Stimulated activated CD4-positive, alpha-beta T cell treated with anti-CD3 and anti-CD28 coated beads, TNF-alpha, amount 100 ng/mL, for 24 hours (primary cell): ENCODE results near the gene ZNF48.

Experiments used
- DNase-seq, 3 experiments: peaks; one replicate each; pipeline ENCODE4 v3.0.0-alpha.2; 2020; ENCODE audit warnings: low read depth in 3 of 3

The ZNF48 gene

DNA sequence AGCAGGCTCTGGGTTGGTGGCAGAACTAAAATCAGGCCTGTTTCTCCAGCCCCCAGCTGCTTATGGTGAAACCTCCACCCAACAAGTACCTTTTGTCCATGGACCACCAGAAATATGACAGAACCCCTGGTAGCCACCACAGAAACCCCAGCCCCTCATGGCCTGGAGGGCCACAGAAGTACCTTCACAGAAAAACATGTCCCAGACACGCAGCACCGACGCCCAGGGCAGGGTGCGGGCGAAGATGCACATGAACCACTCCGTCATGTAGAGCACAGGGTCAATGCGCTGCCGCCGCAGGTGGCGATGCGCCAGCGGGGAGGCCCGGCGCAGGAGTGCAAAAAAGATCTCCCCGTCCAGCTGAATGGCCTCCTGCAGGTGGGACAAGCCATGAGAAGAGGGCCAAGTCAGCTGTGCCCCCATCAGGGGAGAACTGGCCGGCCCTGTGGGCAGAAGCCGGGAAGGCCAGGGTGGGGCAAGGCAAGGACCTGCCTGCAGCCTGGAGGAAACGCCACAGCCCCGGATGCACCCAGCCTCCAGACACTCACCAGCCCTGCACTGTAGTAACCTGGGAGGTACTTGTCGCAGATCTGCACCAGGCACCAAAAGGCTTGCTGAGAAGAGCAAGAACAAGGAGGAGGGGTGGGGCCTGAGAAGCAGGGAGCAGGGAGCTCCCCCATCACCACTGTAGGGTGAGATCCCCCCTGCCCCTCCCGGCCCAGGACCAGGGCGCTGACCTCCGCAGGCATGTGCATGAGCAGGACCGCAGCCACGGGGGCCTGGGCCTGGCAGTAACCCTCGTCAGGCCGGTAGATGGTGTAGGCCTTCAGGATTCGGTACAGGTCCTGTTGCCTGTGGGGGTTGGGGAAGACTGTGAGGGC, 36.0 kb upstream of the ZNF48 start:
- DNase-seq: no peak

DNA sequence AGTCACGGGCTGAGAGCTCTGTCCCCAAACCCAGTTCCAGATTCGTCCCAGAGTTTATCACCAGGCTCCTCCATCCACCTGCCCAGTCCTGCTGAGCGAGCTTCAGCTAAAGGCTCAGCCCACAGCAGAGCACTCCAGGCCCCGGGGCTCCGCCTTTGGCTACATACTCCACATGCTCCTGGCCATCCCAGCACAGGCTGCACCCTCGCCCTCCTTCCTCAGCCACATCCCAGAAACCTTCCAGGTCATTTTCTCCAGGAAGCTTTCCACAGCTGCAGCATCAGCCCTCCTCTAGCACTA, 35.4 kb upstream of the ZNF48 start:
- DNase-seq: no peak

DNA sequence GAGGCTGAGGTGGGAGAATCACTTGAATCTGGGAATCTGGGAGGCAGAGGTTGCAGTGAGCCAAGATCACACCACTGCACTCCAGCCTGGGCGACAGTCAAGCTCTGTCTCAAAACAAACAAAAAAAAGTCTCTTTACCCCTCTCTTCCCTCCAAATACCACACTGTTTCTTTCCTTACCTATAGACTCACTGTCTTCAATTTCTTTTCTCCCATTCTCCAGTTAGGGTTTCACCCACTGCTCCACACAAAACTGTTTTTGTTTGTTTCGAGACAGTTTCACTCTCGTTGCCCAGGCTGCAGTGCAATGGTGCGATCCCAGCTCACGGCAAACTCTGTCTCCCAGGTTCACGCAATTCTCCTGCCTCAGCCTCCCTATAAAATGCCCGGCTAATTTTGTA, 34.0 kb upstream of the ZNF48 start:
- no peak for DNase-seq

DNA sequence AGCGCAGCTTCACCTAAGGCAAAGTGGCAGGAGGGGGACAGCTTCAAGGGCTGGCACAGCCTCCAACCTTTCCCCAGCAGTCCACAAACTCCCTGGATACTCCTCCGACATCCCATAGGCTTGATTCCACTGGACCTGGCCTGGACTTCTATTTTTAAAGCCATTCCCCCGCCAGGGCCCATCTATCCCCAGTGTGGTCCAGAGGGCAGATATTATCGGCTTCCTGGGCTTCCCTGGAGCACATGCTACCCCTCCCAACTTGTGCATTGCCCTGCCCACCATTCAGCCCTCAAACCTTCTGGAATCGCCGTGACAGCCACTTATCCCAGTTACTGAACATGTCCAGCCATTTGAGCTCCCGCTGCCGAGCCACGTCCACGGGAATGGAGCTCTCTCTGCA, 30.0 kb upstream of the ZNF48 start:
- no peak for DNase-seq

DNA sequence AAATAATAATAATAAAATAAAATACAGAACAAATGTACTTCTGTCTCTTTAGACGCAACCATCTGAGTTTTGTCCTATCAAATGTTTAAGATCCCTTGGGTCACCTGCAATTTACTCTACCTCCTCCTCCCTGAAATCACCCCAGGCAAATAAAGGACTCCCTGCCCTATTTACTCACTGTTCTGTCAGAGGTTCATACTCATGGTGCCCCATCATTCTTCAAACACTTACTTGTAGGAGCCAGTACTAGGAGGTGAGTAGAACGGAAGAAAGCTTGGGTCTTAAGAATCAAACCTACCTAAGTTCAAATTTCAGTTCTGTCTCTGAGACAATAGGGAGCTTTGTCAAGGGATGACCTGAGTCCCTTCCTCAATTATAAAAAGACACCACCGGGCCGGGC, 28.7 kb upstream of the ZNF48 start:
- DNase-seq: no peak

DNA sequence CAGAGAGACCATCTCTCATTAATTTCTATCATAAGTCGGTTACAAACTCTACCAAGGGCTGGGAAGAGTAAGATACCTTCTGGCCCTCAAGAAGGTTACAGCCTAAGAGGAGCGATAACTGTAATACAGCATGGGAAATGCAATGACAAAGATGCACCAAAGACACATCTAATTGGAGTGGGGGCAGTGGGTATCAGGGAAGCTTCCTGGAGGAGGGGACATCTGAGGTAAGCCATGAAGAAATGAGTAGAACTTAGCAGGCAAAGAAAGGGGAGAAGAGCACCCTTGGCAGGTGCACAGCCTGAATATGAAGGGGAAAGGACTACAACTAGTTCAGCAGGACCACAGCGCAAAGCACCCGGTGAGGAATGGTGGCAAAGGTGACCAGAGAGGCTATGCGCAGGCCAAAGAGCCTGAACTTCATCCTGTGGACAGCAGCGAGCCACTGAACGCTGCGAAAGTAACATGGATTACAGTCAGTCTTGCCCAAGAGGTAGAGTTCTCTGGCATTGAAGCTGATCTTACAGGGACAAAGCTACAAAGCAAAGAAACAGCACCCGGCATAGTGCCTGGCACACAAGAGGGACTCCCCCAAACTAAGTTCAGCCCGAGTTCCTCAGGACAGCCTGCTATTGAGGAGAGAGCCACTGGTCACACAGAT, 27.7 kb upstream of the ZNF48 start:
- DNase-seq: no peak

DNA sequence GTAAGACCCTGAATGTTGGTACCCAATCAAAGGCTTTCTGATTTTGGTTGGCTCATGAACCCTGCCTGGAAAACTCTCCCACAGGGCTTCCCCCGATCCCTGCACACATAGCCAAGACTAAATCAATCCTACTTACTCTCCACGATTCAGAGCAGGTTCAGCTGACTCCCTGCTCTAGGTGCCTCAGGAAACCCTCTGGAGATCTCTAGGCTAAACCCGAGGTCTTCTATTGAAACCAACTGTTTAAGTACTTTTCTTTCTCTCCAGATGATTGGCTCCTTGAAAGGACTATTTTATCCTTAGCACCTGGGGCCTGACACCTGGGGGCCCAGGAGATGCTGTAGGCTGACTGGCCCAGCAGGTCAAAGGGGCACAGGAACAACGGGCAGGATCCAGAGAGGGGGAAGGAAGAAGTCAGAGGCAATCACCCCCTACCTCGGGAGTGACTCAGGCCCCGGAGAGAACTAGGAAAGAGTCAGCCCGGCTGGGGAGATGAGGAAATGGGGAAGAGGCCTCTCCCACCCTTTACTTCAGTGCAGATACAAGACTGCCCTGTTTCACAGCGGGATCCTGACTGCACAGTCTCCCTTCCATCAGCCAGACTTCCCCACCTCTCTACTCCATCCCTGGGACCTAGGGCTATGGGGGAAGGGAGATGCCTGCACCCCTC, 27.0 kb upstream of the ZNF48 start:
- DNase-seq: no peak

DNA sequence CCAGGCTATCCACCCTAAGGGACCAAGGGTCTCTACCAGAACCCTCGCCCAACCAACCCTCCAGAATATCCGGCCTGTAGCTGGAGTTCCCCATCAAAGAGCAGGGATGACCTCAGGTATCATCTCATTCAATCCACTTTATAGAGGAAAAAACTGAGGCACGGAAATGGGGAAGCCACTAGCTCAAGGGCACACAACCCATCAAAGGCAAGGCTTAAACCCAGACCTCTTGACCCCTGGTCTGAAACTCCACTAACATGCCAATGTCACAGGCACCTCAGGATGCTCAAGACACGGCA, 26.5 kb upstream of the ZNF48 start:
- no peak for DNase-seq

DNA sequence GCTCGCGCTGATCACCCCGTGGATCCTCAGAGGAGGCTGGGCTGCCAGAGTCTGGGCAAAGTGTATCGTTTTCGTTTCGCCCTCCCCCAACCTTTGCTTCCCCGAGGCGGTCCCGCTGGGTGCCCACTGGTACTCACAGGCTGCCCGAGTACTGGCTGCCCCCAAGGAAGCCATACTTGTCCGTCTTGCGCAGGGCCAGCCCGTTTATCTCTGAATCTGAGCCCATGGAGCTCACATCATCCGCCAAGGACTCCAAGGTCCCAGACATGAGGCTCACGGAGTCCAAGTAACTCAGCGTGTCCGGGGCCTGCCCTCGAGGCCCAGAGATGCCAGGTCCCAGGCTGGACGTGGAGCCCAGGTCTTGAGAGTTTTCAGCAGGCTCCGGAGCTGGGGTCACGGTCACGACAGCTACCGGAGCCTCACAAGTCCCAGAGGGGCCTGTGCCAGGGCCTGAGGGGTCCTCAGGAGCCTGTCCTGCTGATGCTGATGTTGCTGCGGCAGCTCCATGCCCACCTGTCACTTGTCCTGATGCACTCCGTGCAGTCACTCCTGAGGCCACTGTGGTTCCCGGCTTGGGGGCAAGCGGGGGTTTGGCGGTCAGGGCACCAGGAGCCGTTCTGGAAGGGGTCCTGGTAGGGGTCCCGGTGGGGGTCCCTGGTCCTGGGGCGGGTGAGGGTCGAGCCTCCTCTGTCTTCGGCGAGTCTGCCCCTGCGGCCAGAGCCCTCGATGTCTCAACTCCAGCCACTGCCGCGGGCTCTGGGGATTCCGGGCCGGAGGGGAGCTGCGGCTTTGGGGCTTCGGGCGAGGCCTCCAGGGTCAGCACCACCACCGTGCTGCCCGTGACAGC, 25.9 kb upstream of the ZNF48 start:
- DNase-seq: no peak

DNA sequence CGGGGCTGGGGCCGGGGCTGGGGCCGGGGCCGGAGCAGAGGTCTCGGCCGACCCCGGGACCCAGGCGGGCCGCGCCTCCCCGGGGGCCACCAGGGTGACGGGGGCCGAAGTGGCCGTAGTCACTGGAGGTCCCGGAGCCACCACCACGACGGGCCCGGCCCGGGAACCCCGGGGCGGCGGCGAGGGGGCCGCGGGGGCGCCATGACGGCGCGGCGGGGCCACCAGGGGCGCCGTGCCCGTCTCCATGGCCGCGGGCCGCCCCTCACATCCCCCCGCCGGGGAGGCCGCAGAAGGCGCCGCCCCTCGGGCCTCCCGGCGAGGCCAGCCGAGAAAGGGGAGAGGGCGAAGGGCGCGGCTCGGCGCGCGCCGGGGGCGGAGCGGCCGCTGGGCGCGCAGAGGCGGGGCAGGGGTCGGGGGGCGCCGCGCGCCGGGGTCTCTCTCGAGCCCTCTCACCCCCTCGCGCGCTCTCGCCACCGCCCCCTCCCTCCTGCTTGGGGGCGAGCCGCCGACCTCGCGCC, 25.2 kb upstream of the ZNF48 start:
- DNase-seq: no peak

DNA sequence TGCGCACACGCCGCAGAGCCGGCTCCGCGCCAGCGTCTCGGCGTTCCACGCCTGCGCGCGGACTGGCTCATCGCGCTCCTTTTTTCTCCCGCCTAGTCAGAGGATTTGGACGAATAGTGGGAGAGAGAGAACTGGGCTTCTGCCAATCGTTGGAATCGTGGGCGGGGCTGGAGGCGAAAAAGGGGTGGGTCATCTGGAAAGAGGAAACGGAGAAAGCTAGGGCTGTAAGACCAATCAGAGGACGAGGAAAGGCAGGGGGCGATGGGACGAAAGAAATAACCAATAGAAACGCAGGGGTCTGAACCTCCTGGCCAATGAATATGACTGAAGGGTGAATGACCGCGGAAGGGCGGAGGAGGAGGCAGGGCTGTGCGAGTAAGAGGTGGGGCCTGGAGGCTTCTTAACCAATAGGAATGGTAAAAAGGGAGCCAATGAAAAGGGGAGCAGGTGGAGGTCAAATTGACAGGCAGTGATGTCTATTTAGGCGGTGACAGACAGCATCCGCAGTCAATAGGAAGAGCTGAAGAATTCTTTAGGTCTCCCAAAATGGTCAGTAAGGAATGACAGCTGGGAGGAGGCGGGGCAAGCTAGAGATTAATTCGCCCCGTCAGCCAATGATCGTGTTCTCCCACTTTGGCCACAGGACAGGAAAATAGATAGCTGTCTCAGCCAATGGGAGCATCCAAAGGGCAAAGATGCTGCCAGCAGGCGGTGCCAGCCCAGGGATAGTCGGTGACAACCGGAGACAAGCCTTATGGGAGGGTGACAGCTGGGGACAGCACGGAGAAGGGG, 24.6 kb upstream of the ZNF48 start, which contains the start of gene TBC1D10B:
TSS of gene TBC1D10B (minus strand) at position 39 of the 792 bp plus-strand sequence. CDS start 311 bp downstream, outside the sequence.
- DNase-seq: peak; percentile 97 to 99 (median 99)

DNA sequence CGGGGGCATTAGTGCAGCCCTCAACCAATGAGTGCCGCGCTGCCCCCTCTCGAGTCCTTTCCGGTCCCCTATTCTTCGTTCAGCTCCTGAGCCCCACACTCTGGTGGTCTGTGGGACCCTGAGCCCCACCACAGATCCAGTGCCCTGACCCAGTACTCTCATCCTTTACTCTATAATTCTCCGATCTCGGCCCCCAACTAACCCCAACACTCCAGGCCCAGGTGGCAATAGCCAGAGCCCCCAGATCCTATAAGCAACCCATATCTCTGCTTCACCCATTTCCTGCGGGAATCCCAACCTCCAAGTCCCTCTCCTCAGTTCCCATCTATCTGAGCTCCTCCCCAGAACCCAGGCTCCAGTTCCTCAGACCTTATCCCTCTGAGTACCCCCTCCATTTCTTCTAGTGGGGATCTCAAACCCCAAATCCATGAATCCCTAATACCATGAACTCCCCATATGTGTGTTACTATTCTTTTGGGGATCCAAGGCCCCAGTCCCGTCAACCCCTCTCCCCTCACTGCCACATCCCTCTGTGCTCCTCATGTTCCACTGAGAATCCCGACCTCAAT, 23.9 kb upstream of the ZNF48 start:
- DNase-seq: no peak

DNA sequence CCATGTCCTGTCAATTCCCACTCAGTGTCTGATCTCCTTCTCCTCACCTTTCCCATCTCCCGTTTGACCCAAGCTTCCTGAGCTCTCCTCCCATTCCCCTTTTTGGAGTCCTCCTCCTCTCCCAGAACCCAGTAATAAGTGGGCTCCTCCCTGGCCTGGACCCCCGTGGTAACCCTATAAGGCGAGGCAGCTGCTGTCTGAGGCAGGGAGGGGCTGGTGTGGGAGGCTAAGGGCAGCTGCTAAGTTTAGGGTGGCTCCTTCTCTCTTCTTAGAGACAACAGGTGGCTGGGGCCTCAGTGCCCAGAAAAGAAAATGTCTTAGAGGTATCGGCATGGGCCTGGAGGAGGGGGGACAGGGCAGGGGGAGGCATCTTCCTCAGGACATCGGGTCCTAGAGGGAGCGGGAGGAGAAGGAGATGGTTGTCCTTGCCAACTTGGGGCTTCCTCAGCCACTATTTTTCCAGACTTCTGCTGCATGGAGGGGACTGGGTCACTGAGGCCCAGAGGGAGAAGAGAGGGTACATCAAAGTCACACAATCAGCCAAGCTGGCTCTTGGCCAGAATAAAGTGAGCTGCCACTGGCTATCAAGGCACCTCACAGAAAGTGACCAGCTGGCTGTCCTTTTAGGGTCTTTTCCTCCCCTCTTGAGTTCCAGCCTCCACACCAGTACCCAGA, 23.0 kb upstream of the ZNF48 start:
- no peak for DNase-seq

DNA sequence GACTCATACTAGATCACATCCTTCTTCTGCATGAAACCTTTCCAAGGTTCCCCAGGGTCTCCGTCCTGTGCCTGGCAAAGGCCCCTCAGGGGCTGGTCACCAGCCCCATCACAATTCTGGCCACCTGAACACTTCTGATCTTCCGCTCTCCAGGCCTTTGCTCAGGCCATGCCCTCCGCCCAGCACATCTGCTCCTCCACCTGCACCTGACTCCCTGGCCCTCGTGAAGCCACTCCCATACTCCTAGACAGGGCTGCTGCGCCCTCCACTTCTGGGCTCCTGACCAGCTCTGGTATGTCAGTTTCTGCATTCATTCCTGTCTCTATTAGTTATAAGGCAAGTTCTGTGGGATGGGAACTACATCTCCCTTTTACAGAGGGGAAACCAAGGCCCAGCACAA, 22.5 kb upstream of the ZNF48 start:
- DNase-seq: no peak

DNA sequence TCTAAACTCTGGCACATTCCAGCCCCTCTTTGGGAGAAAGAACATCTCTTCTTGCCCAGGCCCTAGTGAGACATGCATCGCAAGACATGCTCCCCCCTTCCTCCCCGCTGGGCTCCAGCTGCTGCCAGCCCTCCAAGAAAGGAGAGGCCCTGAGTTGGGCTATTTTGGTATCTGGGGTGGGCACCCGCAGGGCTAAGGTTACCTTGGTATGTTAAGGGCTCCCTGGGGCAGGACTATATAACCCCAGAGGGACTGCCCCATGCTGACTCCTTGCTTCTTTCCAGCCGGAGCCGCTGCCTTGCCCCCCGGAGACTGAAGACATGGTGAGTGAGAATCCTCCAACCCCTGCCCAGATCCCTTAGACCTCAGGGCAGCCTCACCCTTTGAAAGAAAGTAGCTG, 20.7 kb upstream of the ZNF48 start, which contains the start of gene MYL11:
TSS of gene MYL11 (plus strand) at position 265 of the 400 bp plus-strand sequence. CDS start at position 321, 56 bp downstream.
- no peak for DNase-seq

DNA sequence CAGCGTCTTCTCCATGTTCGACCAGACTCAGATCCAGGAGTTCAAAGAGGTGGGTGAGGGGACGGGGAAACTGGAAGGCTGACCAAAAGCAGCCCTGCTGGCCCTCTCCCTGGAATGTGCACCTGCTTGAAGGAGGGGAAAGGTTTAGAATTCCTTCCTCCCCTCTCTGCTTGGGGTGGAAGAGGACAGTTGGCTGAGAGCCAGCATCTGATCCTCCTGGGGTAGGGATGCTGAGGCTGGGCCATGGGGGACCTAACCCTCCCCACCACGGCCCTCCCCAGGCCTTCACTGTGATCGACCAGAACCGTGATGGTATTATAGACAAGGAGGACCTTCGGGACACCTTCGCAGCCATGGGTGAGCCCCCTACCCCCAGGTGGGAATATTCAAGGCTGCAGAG, 19.4 kb upstream of the ZNF48 start:
- no peak for DNase-seq

DNA sequence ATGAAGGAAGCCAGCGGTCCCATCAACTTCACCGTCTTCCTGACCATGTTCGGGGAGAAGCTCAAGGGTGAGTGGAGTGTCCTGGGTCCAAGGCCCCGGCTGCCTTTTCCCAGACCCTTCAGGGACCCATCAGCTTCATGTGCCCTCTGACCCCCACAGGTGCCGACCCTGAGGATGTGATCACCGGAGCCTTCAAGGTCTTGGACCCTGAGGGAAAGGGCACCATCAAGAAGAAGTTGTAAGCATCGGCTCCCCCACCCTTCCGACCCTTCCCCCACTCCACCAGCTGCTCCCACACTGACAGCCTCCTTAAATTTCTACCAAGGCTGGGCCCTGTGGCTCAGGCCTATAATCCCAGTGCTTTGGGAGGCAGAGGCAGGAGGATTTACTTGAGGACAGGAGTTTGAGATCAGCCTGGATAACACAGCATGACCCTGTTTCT, 18.7 kb upstream of the ZNF48 start:
- DNase-seq: no peak

DNA sequence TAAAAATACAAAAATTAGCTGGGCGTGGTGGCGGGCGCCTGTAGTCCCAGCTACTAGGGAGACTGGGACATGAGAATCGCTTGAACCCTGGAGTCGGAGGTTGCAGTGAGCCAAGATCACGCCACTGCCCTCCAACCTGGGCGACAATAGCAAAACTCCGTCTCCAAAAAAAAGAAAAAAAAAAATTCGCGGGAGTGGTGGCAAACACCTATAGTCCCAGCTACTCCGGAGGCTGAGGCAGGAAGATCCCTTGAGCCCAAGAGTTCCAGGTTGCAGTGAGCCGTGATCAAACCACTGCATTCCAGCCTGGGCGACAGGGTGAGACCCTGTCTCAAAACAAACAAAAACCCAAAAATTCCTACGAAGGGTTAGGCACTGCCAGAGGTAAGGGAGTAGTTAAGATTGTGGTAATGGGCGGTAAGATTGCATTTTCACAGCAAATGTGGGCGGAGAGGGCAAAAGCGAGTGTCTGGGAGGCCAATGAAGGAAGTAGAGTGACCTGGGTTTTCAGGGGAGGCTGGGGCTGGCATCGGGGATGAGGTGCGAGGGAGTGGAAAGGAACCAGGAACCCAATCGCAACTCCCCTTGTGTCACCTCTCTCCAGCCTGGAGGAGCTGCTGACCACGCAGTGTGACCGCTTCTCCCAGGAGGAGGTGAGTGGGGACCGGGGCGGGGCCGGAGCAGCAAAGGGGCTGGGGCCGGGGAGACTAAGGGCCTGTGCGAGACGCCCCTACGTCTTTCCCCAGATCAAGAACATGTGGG, 18.0 kb upstream of the ZNF48 start:
- no peak for DNase-seq

DNA sequence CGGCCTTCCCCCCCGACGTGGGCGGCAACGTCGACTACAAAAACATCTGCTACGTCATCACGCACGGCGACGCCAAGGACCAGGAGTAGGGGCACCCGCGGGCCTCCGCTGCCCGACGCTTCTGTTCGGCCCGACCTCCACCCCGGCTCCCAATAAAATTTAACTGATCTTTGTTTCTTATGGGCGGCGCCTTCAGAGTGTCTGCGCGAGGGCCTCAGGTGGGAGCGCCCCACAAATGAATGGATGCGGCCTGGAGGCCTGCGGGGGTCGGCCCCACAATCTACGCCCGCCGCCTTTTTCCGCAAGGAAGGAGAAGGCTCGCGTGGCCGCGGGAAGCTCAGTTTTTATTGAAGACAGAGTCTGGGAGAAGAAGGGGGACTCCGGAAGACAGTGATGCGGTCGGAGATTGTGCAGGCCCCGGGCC, 17.4 kb upstream of the ZNF48 start:
- peak; percentile 62 to 85 (median 71) for DNase-seq
